A673 (cell line): ENCODE results near the gene MYO1D.

Experiments used
- CTCF ChIP-seq: fragments of 300-800, 200-600 bp; sonication (generic); conservative IDR thresholded peaks from 2 replicates; pipeline ENCODE4 v1.5.1; 2017; ENCODE audit warnings: low read depth, mild to moderate bottlenecking, antibody characterized with exemption, low read length, moderate library complexity, mixed read lengths
- EZH2 ChIP-seq: fragments of 200-600 bp; sonication (generic); IDR thresholded peaks from 2 replicates; pipeline ENCODE4 v1.6.1; 2017; ENCODE audit warnings: borderline replicate concordance, low read depth, mild to moderate bottlenecking, mixed read lengths, antibody characterized with exemption, low read length; ENCODE audit not compliant: poor library complexity, severe bottlenecking

GRCh38 chr17:32519228-32520103 is 357.5 kb downstream of the MYO1D start:
- TF ChIP-seq EZH2 (no peak), CTCF (no peak)
